GM21423 (cell line): ENCODE measurements around the gene MMP7.
"Not testable (repeated sequence)": the region's sequence is repeated elsewhere in the genome, so short reads cannot be mapped to it uniquely, and the experiment has no call there.

ENCODE experiments used
- ATAC-seq: cut with Tn5 transposase; IDR thresholded peaks from one replicate; pipeline ENCODE4 v1.9.1; 2021; ENCODE audit warnings: mild to moderate bottlenecking, moderate library complexity; ENCODE audit not compliant: unreplicated experiment

The MMP7 gene

GRCh38 chr11:102539567-102539966 is 9.0 kb upstream of the MMP7 start:
- ATAC-seq = no peak

DNA sequence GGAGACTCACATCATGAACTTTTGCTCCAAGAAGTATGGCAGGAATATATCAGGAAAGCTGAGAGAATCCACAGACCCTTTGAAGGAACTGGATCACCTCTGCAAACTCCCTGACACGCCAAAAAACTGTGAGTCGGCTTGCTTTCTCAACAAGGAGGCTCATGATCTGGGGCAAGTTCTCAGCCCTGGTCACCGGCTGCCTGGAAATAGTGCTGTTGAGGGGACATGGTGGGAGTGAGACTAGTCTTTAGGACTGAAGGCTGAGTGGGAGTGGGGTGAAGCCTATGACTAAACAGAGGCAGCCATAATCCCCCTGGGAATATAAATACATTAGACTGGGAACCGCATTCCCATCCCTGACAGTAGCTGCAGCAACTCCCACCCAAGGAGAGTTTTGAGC is 8.4 kb upstream of the MMP7 start:
- ATAC-seq = no peak

DNA sequence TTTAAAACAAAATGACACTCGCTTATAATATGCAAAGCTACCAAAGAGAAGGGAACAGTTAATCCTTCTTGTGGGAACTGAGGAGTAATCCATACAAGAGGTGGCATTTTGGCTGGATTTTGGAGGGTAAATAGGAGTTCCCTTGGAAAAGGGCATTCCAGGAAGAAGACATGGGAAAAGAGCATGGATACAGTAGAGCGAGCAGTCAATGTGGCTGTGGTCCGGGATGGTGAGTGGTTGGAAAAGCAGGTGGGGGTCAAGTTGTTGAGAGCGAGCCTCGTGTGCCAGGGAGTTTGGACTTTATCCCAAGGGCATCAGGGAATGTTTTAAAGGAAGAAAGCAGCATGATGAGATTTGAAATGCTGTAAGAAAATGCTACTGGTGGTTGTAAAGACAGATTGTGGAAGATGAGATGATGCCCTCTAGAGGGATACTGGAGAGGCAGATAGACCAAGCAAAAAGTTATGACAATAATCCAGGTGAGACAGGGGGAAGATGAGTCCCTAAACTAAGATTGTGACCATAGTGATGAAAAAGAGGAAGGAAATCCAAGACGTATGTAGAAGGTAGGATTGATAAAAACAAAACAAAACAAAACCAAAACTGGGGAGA is 3.8 kb upstream of the MMP7 start:
- ATAC-seq = no peak

GRCh38 chr11:102528618-102529017 is 1.9 kb downstream of the MMP7 start:
- no peak for ATAC-seq

DNA sequence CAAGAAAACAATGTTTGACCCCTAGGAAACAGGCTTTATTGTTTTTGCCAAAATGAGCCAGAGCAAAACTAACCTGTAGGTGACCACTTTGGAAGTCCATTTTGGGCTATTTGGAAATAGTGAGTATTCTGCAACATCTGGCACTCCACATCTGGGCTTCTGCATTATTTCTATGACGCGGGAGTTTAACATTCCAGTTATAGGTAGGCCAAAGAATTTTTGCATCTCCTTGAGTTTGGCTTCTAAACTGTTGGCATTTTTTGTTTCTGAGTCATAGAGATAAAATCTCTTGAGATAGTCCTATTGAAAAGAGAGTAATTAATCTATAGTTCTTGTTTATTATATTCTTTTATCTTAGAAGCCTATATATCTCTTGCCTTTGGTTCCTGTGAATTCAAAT is 2.9 kb downstream of the MMP7 start:
- ATAC-seq = no peak

- ATAC-seq = no peak
Observed at GRCh38 chr11:102527041-102527440, 3.5 kb downstream of the MMP7 start.

DNA sequence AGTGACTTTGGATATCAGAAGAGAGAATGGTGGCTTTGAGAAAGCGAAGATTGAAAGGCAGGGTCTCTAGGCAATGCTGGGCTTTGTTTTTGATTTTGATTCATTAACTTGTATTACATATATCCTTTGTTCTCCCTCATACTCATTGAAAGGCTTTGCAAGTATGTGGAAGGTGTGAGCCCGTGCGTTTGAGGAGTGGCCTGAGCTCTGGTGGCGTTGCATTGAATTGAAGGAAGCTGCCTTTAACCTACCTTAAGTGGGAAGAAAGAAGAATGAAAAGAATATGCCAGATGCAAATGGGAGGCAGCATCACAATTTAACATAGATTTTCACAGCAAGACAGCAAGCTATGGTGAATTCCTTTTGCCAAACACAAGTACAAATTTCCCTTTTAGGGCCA is 6.7 kb downstream of the MMP7 start:
- ATAC-seq = no peak

GRCh38 chr11:102523189-102523570 is 7.4 kb downstream of the MMP7 start:
- ATAC-seq = no peak

GRCh38 chr11:102522312-102523188 is 8.0 kb downstream of the MMP7 start:
- no peak for ATAC-seq

DNA sequence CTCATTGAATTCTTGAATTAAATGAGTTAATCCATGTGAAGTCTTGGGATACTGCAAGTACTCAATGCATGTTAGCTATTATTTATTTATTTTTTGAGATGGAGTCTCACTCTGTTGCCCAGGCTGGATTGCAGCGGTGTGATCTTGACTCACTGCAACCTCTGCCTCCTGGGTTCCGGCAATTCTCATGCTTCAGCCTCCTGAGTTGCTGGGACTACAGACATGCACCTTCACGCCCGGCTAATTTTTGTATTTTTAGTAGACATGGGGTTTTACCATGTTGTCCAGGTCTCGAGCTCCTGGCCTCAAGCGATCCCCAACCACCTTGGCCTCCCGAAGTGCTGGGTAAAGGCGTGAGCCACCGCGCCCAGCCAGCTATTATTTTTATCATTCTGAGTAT is 9.4 kb downstream of the MMP7 start:
- ATAC-seq = no peak

DNA sequence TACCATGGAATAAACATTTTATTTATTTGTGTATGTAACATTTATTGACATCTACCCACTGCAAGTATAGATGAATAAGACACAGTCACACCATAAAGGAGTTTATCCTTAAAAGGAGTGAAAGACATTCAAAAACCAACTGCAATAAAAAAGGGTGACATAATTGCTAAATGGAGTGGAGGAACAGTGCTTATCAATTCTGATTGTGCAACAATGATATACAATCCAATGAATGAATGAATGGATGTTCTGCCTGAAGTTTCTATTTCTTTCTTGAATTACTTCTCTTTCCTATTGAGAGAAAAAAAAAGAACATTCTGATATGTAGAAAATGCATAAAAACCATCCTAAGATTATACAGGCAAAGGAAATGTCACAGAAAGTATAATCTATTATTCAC is 10.0 kb downstream of the MMP7 start:
- ATAC-seq = no peak

GRCh38 chr11:102518296-102519094 is 12.1 kb downstream of the MMP7 start:
- no peak for ATAC-seq

DNA sequence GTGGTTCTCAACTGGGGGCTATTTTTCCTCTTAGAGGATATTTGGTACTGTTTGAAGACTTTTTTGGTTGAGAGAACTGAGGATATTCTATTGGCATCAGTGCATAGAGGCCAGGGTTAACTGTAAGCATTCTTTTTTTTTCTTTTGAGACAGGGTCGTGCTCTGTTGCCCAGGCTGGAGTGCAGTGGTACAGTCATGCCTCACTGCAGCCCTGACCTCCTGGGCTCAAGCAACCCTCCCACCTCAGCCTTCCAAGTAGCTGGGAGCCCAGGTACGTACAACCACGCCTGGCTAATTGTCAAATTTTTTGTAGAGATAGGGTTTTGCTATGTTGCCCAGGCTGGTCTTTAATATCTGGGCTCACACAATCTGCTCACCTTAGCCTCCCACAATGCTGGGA is 12.9 kb downstream of the MMP7 start:
- no peak for ATAC-seq

- no peak for ATAC-seq
Observed at GRCh38 chr11:102516179-102516578, 14.4 kb downstream of the MMP7 start.

DNA sequence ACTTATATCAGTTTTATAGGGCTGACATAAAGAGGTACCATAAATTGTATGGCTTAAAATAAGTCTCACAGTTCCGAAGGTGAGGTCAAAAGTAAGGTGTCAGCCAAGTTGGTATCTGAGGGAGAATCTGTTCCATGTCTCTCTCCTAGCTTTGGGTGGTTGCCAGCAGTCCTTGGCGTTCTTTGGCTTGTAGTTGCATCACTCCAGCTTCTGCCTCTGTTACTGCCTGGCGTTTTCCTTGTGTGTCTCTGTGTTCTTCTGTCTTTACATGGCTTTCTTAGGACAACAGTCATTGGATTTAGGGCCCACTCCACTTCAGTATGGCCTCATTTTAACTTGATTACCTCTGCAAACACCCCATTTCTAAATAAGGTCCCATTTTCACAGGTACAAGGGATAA is 16.7 kb downstream of the MMP7 start:
- no peak for ATAC-seq

DNA sequence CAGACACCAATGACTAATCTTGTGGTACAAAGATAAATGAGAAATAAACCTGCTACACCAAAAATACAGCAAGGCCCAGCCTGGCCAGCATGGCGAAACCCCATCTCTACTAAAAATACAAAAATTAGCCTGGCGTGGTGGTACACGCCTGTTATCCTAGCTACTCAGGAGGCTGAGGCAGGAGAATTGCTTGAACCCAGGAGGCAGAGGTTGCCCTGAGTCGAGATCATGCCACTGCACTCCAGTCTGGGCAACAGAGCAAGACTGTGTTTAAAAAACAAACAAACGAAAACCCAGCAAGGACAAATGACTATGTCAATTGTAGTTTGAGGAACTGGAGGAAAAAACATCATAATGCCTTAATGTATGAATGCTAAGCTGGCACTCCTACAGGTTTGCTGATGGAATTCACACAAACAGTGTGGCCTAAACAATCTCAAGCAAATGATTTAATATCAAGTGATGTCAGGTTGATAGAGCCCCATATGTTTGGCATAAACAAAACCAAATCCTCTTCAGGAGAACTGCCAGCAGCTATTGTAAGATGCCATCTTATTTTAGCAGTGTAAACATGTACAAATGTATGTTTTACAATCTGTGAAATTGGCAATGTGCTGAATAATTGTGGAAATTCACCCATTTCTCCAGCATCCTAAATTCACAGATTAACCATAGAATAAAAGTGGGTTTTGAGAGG is 20.0 kb downstream of the MMP7 start:
- no peak for ATAC-seq

DNA sequence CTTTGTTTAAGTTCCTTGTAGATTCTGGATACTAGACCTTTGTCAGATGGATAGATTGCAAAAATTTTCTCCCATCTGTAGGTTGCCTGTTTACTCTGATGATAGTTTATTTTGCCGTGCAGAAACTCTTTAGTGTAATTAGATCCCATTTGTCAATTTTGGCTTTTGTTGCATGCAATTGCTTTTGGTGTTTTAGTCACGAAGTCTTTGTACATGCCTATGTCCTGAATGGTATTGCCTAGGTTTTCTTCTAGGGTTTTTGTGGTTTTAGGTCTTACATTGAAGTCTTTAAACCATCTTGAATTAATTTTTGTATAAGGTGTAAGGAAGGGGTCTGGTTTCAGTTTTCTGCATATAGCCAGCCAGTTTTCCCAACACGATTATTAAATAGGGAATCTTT is 27.7 kb downstream of the MMP7 start:
- ATAC-seq = not testable (repeated sequence)

- ATAC-seq = no peak
Observed at GRCh38 chr11:102500829-102501228, 29.7 kb downstream of the MMP7 start.

DNA sequence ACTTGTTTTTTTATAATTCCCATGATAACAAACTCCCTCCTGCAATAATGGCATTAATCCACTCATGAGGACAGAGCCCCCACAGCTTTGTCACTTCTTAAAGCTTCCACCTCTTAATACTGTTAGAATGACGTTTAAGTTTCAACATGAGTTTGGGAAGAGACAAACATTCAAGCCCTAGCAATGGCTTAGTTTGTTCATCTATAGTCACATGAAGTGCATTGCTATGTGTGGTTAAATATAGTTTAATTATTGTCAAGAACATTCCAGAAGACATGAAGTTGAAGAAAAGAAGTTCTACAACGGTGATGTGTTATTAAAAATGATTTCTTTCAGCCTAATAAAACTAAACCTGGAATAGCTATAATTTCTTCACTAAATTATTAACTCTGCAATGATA is 30.6 kb downstream of the MMP7 start:
- no peak for ATAC-seq

DNA sequence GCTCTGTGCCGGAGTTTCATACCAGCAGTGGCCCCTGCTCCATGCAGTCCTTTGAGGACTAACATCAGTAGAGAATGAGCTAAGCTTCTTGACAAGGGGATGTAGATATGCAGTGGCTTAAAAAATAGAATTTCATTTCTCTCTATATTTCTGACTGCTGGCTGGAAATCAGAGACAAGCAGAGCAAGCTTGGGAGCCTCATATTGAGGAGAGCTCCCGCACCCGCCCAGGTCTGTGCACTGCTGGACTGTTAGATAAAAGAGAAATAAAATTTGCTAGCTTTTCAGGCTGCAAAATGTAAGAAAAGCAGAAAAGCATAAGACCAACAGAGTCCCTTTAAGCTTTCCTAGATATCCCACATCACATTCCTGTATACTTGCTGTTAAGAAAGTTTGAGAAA is 31.4 kb downstream of the MMP7 start:
- ATAC-seq = no peak

DNA sequence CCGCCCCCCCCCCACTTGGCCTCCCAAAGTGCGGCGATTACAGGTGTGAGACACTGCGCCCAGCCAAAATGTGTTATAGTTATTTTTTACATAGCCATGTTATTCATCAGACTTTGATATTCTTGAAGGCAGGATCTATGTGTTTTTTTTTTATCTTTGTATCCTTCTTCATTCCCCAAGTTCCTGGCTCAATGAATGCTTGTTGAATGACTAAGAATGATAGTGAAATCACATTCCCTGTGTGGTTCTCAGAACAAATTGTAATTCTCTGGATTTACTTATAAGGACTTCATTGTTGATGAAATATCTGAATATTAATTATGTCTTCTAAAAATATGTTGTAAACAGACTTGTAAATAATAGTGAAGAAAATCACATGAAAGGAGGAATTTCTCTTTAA is 33.5 kb downstream of the MMP7 start:
- no peak for ATAC-seq
